Lung (tissue), 12 donors: Measurements from ENCODE around the gene SHROOM4. TPM values are rescaled to one million over a fixed set of nuclear protein-coding genes. Genes with fewer than 3 reads are reported as not detected.

Experiments used
- ATAC-seq: fragments of 200-7000 bp; cut with Tn5 transposase; one replicate; pipeline ENCODE4 v1.9.1; 2020; ENCODE audit warnings: moderate number of reproducible peaks; ENCODE audit not compliant: insufficient read depth, low FRiP score
- DNase-seq, 3 donors: peaks; one replicate each; pipeline ENCODE4 v3.0.0-alpha.2; 2013 to 2017
- H3K27ac ChIP-seq, 2 donors: one replicate each; pipeline ENCODE4 v1.5.1; 2013; ENCODE audit warnings: mild to moderate bottlenecking in 2 of 2, moderate library complexity in 2 of 2, control low read depth in 1 of 2, inconsistent platforms in 1 of 2, low read depth in 1 of 2, low read length in 1 of 2
- H3K27me3 ChIP-seq, 3 donors: one replicate each; pipeline ENCODE4 v1.5.1; 2013; ENCODE audit warnings: low read length in 2 of 3; ENCODE audit not compliant: control insufficient read depth in 3 of 3, insufficient read depth in 3 of 3
- H3K36me3 ChIP-seq, 4 donors: one replicate each; pipeline ENCODE4 v1.5.1; 2013; ENCODE audit warnings: low read length in 4 of 4, mild to moderate bottlenecking in 1 of 4, moderate library complexity in 1 of 4; ENCODE audit not compliant: control insufficient read depth in 4 of 4, insufficient read depth in 4 of 4
- H3K4me1 ChIP-seq, 5 donors: one replicate each; pipeline ENCODE4 v1.5.1; 2013; ENCODE audit warnings: low read length in 5 of 5, mild to moderate bottlenecking in 2 of 5, moderate library complexity in 1 of 5; ENCODE audit not compliant: control insufficient read depth in 5 of 5, insufficient read depth in 5 of 5
- H3K4me3 ChIP-seq: one replicate; pipeline ENCODE4 v1.5.1; 2013; ENCODE audit warnings: mild to moderate bottlenecking, control low read depth, moderate library complexity
- H3K9ac ChIP-seq, 2 donors: one replicate each; pipeline ENCODE4 v1.5.1; 2013; ENCODE audit warnings: low read length in 2 of 2, control low read depth in 1 of 2; ENCODE audit not compliant: insufficient read depth in 1 of 2
- H3K9me3 ChIP-seq, 4 donors: one replicate each; pipeline ENCODE4 v1.5.1; 2013; ENCODE audit warnings: low read length in 3 of 4, mild to moderate bottlenecking in 1 of 4, moderate library complexity in 1 of 4; ENCODE audit not compliant: control insufficient read depth in 4 of 4, insufficient read depth in 3 of 4
- CTCF ChIP-seq: IDR thresholded peaks from 2 replicates; pipeline ENCODE4 v1.5.1; 2012; ENCODE audit warnings: mild to moderate bottlenecking; ENCODE audit errors: control extremely low read depth, extremely low read depth
- WGBS, 2 donors: extraction: QIAGEN DNeasy Blood & Tissue Kit; methylation state at CpG; one replicate each; pipeline ENCODE4 v1.1.7; 2013; 5-methylcytosine and 5-hydroxymethylcytosine counted together
- polyA plus RNA-seq, 2 donors: library from polyadenylated mRNA; stranded (reverse); fragments of 200-250 nt; gene quantifications; one replicate each; pipeline ENCODE4 v1.2.1, GENCODE V29; 2013
- total RNA-seq, 2 donors: library from RNA; depleted of rRNA in 1 of 2; stranded (reverse); fragments of >200 nt in 1 of 2; gene quantifications; one replicate each; pipeline ENCODE4 v1.2.1, GENCODE V29; 2014 to 2021
- donor health status: control.
- donor health status: control.
- donor health status: Bipolar disorder and iron deficiency.
- donor health status: healthy.
- donor health status: DM: yes; HTN: yes; CAD: no.

The SHROOM4 gene
- total and polyA plus RNA-seq, 4 donors: 6.8 to 63.3 (median 18.9) TPM

- no peak overlapping the region for H3K27ac ChIP-seq
- no peaks in the 10 kb centered on the region for H3K36me3 ChIP-seq
- no peak overlapping the region for H3K4me3 ChIP-seq
- ATAC-seq: no peak
- H3K9me3 ChIP-seq: no peaks in the 10 kb centered on the region
- H3K9ac ChIP-seq: no peak overlapping the region
- peaks cover 0 to 34% (median 11%) of the 10 kb centered on the region in 3 donors for H3K27me3 ChIP-seq
- peaks cover 0 to 5% (median 0%) of the 10 kb centered on the region in 5 donors for H3K4me1 ChIP-seq
- TF ChIP-seq CTCF: no peak
- no peak for DNase-seq
- WGBS, 2 donors: 39 to 74% methylated on average over 2 of the region's 2 CpGs
These were observed 129.1 kb downstream of the SHROOM4 start for GRCh38 chrX:50684871-50685270.

- DNase-seq: no peak
- peaks cover 0 to 48% (median 15%) of the 10 kb centered on the region in 3 donors for H3K27me3 ChIP-seq
- H3K36me3 ChIP-seq: no peaks in the 10 kb centered on the region
- H3K9me3 ChIP-seq: no peaks in the 10 kb centered on the region
- ATAC-seq: no peak
- 45 to 67% methylated on average over 2 of the region's 2 CpGs for WGBS, 2 donors
- H3K4me3 ChIP-seq: no peak overlapping the region
- H3K4me1 ChIP-seq: peaks cover 0 to 5% (median 0%) of the 10 kb centered on the region in 5 donors
- no peak overlapping the region for H3K27ac ChIP-seq
- H3K9ac ChIP-seq: no peak overlapping the region
- no peak for TF ChIP-seq CTCF
These were observed 133.0 kb downstream of the SHROOM4 start for GRCh38 chrX:50680990-50681389.

DNA sequence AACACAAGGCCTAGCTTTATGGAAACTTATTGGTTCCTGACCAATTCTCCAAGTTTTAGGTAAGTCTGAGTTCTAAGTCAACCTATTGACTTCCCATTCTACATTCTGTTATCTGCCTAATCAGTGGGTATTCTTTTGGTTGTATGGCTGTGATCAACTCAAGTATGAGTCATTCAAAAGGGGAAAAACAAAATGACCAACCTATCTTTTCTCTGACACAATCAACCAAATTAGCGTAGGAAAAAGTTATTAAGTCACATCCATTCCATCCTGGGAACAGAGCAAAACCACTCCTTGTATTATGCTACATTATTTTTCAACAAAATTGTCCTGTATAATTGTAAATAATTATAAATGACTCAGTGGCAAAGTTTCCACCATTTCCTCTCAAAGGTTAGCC lies 136.2 kb downstream of the SHROOM4 start:
- Histone ChIP-seq H3K9ac (no peak overlapping the region), H3K9me3 (no peaks in the 10 kb centered on the region), H3K4me3 (no peak overlapping the region), H3K4me1 (no peaks in the 10 kb centered on the region), H3K36me3 (no peaks in the 10 kb centered on the region), H3K27me3 (peaks cover 0 to 40% (median 17%) of the 10 kb centered on the region in 3 donors), H3K27ac (no peak overlapping the region)
- no peak for TF ChIP-seq CTCF
- 67 to 68% methylated on average over 1 of the region's 1 CpG for WGBS, 2 donors
- ATAC-seq (no peak), DNase-seq (no peak)

GRCh38 chrX:50671661-50672060 lies 142.3 kb downstream of the SHROOM4 start:
- DNase-seq (peak in 2 of 3 donors; percentile 29 to 72), ATAC-seq (no peak)
- Histone ChIP-seq H3K9me3 (no peaks in the 10 kb centered on the region), H3K4me3 (no peak overlapping the region), H3K36me3 (no peaks in the 10 kb centered on the region), H3K27me3 (peaks cover 0 to 15% (median 7%) of the 10 kb centered on the region in 3 donors), H3K27ac (no peak overlapping the region), H3K9ac (no peak overlapping the region), H3K4me1 (no peaks in the 10 kb centered on the region)
- no peak for TF ChIP-seq CTCF
- 35 to 50% methylated on average over 1 of the region's 1 CpG for WGBS, 2 donors
